Thyroid gland (tissue), 4 donors: ENCODE data around the gene TBC1D17.

Experiments
- POLR2A ChIP-seq, 2 donors: fragments of 450-650 bp; IDR thresholded peaks; one replicate each; pipeline ENCODE4 v1.6.1; 2017; ENCODE audit warnings: antibody characterized with exemption in 2 of 2, mild to moderate bottlenecking in 2 of 2, moderate library complexity in 1 of 2
- TF ChIP-seq, protein P1 (sequence below), 6 experiments: fragments of 200-600 bp in 3 of 6; fragments of 450-650 bp in 3 of 6; sonication (generic) in 3 of 6; IDR thresholded peaks; one replicate each; pipeline ENCODE4 v1.5.1; 2016 to 2019; ENCODE audit warnings: antibody characterized with exemption in 6 of 6, mild to moderate bottlenecking in 2 of 6, inconsistent platforms in 1 of 6, moderate library complexity in 1 of 6

DNA sequence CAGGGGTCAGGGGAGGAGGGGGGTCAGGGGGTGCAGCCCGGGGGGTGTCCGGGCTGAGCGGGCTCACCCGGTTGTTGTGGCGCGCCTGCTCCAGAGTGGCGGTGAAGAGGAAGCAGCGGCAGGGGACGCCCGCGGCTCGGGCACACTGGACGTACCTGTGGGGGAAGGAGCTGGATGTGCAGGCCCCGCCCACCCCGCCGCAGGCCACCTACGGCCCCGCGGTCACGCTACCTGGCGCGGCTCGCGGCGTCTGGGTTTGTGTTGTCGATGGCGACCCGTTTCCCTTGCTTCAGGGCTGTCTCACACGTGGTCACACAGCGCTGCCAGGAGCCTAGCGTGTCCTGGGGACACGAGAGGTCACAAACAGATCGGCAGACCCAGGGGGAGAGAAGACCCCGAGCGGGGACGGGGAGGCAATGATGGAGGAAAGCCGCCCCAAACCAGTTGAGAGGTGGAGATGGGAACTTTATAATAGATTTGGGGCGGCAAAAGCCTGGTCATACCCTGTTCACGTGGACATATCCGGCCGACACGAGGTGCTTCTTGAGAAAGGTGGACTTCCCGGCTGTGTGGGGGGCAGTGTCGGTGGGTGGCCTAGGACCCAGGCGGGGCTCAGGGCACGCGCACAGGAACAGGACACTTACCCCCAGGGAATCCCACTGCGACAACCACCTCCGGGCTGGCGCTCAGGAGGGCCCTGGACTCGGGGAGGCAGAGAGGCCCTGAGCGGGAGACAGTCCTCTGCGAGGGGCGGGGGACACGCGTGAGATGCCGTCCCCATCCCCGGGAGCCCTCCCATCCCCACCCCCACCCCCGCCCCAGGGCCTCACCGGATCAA lies 15.7 kb upstream of the TBC1D17 start:
- TF ChIP-seq, protein P1, sequence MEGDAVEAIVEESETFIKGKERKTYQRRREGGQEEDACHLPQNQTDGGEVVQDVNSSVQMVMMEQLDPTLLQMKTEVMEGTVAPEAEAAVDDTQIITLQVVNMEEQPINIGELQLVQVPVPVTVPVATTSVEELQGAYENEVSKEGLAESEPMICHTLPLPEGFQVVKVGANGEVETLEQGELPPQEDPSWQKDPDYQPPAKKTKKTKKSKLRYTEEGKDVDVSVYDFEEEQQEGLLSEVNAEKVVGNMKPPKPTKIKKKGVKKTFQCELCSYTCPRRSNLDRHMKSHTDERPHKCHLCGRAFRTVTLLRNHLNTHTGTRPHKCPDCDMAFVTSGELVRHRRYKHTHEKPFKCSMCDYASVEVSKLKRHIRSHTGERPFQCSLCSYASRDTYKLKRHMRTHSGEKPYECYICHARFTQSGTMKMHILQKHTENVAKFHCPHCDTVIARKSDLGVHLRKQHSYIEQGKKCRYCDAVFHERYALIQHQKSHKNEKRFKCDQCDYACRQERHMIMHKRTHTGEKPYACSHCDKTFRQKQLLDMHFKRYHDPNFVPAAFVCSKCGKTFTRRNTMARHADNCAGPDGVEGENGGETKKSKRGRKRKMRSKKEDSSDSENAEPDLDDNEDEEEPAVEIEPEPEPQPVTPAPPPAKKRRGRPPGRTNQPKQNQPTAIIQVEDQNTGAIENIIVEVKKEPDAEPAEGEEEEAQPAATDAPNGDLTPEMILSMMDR (IDR thresholded peaks at IDR 0.05) = no peak
- TF ChIP-seq POLR2A (IDR thresholded peaks at IDR 0.05) = no peak
